Measurements from ENCODE around the gene ETDB. TPM values are rescaled to one million over a fixed set of nuclear protein-coding genes. Genes with fewer than 3 reads are reported as not detected.
"Not testable (repeated sequence)": the region's sequence is repeated elsewhere in the genome, so short reads cannot be mapped to it uniquely, and the experiment has no call there.

Gene ETDB
- total RNA-seq, 3 donors from 2014 or later (not counting 1 experiment from before 2014, with no cell fraction given): not detected

DNA sequence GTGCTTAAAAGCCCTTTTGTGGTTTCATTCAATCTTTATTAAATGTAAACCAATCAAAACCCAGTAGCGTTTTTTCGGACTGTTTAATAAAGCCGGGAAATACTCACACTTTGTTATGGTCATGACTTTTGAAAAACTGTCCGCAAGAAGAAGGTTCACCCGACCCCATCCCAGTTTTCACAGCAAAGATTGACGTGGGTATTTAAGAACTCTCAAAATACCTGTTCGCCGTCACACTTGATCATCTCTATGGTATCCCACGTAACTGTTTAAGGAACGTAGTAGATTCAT is 20.9 kb downstream of the ETDB start:
- ATAC-seq (no peak), DNase-seq (no peak)
- no peaks in the 10 kb centered on the region for H3K36me3 Mint-ChIP-seq
- H3K9me3 ChIP-seq (ENCODE audit: control insufficient read depth, insufficient read depth, low read length): no peaks in the 10 kb centered on the region
- H3K27ac Mint-ChIP-seq: peak overlapping the region in 1 of 2 donors; percentile 53
- H3K4me1 Mint-ChIP-seq: peaks cover 7 to 14% of the 10 kb centered on the region in 2 donors
- peak overlapping the region; percentile 84 for H3K4me3 Mint-ChIP-seq
- no peaks in the 10 kb centered on the region for H3K36me3 ChIP-seq (ENCODE audit: control insufficient read depth, insufficient read depth, low read length)
- H3K27ac ChIP-seq (ENCODE audit: low read length): no peak overlapping the region
- 62% methylated on average over 9 of the region's 10 CpGs for WGBS (ENCODE audit: insufficient coverage)
- H3K4me3 ChIP-seq (ENCODE audit: low read length): no peak overlapping the region
- H3K4me1 ChIP-seq (ENCODE audit: control insufficient read depth, insufficient read depth, low read length): peaks cover 14% of the 10 kb centered on the region
- peaks cover 15 to 29% of the 10 kb centered on the region in 2 donors for H3K27me3 Mint-ChIP-seq (ENCODE audit: low read depth in 2 of 2)
- H3K27me3 ChIP-seq (ENCODE audit: control insufficient read depth, insufficient read depth, low read length): peaks cover 2% of the 10 kb centered on the region
- intact Hi-C loops (cut with micrococcal nuclease): no loop called here
- TF ChIP-seq, protein P1, sequence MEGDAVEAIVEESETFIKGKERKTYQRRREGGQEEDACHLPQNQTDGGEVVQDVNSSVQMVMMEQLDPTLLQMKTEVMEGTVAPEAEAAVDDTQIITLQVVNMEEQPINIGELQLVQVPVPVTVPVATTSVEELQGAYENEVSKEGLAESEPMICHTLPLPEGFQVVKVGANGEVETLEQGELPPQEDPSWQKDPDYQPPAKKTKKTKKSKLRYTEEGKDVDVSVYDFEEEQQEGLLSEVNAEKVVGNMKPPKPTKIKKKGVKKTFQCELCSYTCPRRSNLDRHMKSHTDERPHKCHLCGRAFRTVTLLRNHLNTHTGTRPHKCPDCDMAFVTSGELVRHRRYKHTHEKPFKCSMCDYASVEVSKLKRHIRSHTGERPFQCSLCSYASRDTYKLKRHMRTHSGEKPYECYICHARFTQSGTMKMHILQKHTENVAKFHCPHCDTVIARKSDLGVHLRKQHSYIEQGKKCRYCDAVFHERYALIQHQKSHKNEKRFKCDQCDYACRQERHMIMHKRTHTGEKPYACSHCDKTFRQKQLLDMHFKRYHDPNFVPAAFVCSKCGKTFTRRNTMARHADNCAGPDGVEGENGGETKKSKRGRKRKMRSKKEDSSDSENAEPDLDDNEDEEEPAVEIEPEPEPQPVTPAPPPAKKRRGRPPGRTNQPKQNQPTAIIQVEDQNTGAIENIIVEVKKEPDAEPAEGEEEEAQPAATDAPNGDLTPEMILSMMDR (IDR thresholded peaks at IDR 0.05): no peak
- H3K9me3 Mint-ChIP-seq: no peaks in the 10 kb centered on the region

DNA sequence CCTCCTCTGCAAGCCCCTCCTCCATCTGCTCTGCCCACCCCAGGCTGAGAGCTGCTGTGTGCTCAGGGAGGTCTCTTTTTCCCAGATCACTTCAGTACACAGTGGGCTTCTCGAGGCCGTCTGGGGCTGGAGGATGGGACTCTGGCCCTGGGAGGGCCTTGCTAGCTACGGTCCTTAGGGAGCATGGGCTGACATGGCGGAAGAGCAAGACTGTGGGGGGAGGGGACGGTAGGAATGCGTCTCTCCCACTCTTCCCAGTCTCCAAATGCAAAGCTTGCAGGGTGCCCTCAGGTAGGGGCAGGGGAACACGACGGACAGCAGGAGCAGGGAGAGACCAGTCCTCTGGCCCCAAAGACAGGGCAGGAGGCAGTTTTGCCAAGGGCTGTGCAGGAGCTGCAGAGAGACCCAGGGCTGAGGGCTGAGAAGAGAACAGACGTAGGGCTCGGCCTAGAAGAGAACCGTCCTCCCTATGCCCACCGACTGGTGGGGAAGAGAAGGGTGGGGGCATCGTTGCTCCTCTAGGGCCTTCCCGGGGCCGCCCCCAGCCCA is 23.1 kb downstream of the ETDB start:
- H3K9me3 Mint-ChIP-seq; H3K36me3 Mint-ChIP-seq; intact Hi-C loops (cut with micrococcal nuclease); ATAC-seq; DNase-seq; H3K4me3 ChIP-seq (ENCODE audit: low read length); H3K27me3 ChIP-seq (ENCODE audit: control insufficient read depth, insufficient read depth, low read length); H3K36me3 ChIP-seq (ENCODE audit: control insufficient read depth, insufficient read depth, low read length); H3K27ac Mint-ChIP-seq; H3K27ac ChIP-seq (ENCODE audit: low read length); H3K9me3 ChIP-seq (ENCODE audit: control insufficient read depth, insufficient read depth, low read length): not testable (repeated sequence)
- Mint-ChIP-seq H3K27me3 (ENCODE audit: low read depth in 2 of 2) (peaks cover 11 to 30% of the 10 kb centered on the region in 2 donors), H3K4me3 (peak overlapping the region; percentile 49), H3K4me1 (peaks cover 7 to 14% of the 10 kb centered on the region in 2 donors)
- peaks cover 14% of the 10 kb centered on the region for H3K4me1 ChIP-seq (ENCODE audit: control insufficient read depth, insufficient read depth, low read length)
- 92% methylated on average over 5 of the region's 15 CpGs for WGBS (ENCODE audit: insufficient coverage)

DNA sequence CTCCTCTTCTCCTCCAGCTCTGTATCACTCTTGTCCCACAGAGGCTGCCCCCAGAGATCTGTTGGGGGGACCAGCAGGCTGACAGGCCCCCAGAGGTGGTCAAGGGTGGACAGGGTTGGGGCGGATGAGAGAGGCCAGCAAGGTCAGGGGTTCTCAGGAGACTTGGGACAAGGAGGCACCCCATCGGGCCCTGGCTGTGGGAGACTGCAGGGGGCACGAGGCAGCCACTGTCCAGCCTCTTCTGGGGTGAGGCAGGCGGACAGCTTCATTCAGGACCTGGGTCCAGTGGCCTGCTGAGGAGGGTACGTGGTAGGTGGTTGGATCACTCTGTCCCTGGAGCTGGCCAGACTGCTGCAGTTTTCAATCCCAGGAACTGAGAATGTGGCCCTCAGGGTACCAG is 24.6 kb downstream of the ETDB start:
- Histone ChIP-seq H3K9me3 (ENCODE audit: control insufficient read depth, insufficient read depth, low read length) (no peaks in the 10 kb centered on the region), H3K4me3 (ENCODE audit: low read length) (no peak overlapping the region), H3K4me1 (ENCODE audit: control insufficient read depth, insufficient read depth, low read length) (peaks cover 14% of the 10 kb centered on the region), H3K27me3 (ENCODE audit: control insufficient read depth, insufficient read depth, low read length) (no peaks in the 10 kb centered on the region), H3K36me3 (ENCODE audit: control insufficient read depth, insufficient read depth, low read length) (no peaks in the 10 kb centered on the region), H3K27ac (ENCODE audit: low read length) (no peak overlapping the region)
- peaks cover 7 to 14% of the 10 kb centered on the region in 2 donors for H3K4me1 Mint-ChIP-seq
- peaks cover 11 to 32% of the 10 kb centered on the region in 2 donors for H3K27me3 Mint-ChIP-seq (ENCODE audit: low read depth in 2 of 2)
- intact Hi-C loops (cut with micrococcal nuclease): no loop called here
- H3K36me3 Mint-ChIP-seq: no peaks in the 10 kb centered on the region
- WGBS (ENCODE audit: insufficient coverage): 90% methylated on average over 5 of the region's 5 CpGs
- H3K27ac Mint-ChIP-seq: no peak overlapping the region
- TF ChIP-seq, protein P1 (IDR thresholded peaks at IDR 0.05): no peak
- no peak for ATAC-seq
- no peak for DNase-seq
- H3K9me3 Mint-ChIP-seq: no peaks in the 10 kb centered on the region
- no peak overlapping the region for H3K4me3 Mint-ChIP-seq

DNA sequence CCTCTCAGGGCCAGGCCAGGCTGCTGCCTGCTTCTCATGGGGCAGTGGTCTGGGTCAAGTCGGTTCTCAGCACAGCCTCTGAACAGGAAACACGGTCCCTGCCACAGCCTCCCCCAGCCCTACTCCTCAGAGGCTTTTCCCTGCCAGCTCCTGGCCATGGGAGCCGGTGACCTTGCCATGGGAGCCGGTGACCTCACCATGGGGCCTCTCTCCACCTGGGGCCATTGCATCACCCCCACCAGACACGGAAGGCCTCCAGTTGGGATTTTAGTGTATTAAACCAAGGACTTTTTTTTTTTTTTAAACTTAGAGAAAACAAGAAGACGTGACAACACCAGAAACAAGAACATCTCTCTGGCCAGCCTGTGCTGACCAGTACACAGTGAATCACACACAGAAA is 25.6 kb downstream of the ETDB start:
- Histone ChIP-seq H3K27me3 (ENCODE audit: control insufficient read depth, insufficient read depth, low read length) (no peaks in the 10 kb centered on the region), H3K4me1 (ENCODE audit: control insufficient read depth, insufficient read depth, low read length) (peaks cover 14% of the 10 kb centered on the region), H3K27ac (ENCODE audit: low read length) (no peak overlapping the region), H3K9me3 (ENCODE audit: control insufficient read depth, insufficient read depth, low read length) (no peaks in the 10 kb centered on the region), H3K36me3 (ENCODE audit: control insufficient read depth, insufficient read depth, low read length) (no peaks in the 10 kb centered on the region), H3K4me3 (ENCODE audit: low read length) (no peak overlapping the region)
- no peak overlapping the region for H3K4me3 Mint-ChIP-seq
- no peak for ATAC-seq
- H3K27ac Mint-ChIP-seq: no peak overlapping the region
- H3K4me1 Mint-ChIP-seq: peaks cover 7 to 14% of the 10 kb centered on the region in 2 donors
- DNase-seq: no peak
- no peaks in the 10 kb centered on the region for H3K36me3 Mint-ChIP-seq
- WGBS (ENCODE audit: insufficient coverage): 86% methylated on average over 5 of the region's 6 CpGs
- TF ChIP-seq, protein P1 (IDR thresholded peaks at IDR 0.05): no peak
- no peaks in the 10 kb centered on the region for H3K9me3 Mint-ChIP-seq
- peaks cover 11 to 32% of the 10 kb centered on the region in 2 donors for H3K27me3 Mint-ChIP-seq (ENCODE audit: low read depth in 2 of 2)
- intact Hi-C loops (cut with micrococcal nuclease): no loop called here

Data from natural killer cell (primary cell).